GM12878 (cell line): ENCODE results near the gene DNAH1. TPM values are rescaled to one million over a fixed set of nuclear protein-coding genes. Genes with fewer than 3 reads are reported as not detected.

Experiments
- ATAC-seq: fragments of 200-7000 bp; cut with Tn5 transposase; 3 replicates; pipeline ENCODE4 v1.9.1; 2020; ENCODE audit warnings: mild to moderate bottlenecking, moderate library complexity
- BruUV-seq: library from RNA; stranded (reverse); fragments of 400-500 nt; replicated peaks from 2 replicates; lab custom pipeline; 2021; lab: Mats Ljungman, UMichigan
- CTCF ChIA-PET: fragments of 300-600 bp; sonication (Branson Sonifier 250); formaldehyde crosslinking; extraction: SDS; loops from one replicate; lab custom pipeline; 2021; ENCODE audit warnings: inconsistent platforms; lab: Yijun Ruan, JAX
- POLR2A ChIA-PET: fragments of 350-600 bp; formaldehyde crosslinking; extraction: SDS; loops from one replicate; lab custom pipeline; 2021; ENCODE audit warnings: inconsistent platforms; lab: Charles Lee
- RAD21 ChIA-PET: fragments of 300-600 bp; sonication (Branson Sonifier 250); formaldehyde crosslinking; loops from one replicate; lab custom pipeline; 2023; ENCODE audit warnings: antibody characterized with exemption; ENCODE audit not compliant: unreplicated experiment; lab: Charles Lee
- SMC1A ChIA-PET: fragments of 300-600 bp; sonication (Branson Sonifier 250); formaldehyde crosslinking; loops from one replicate; lab custom pipeline; 2023; ENCODE audit not compliant: unreplicated experiment, uncharacterized antibody; lab: Charles Lee
- DNase-seq: peaks from one replicate; pipeline ENCODE4 v3.0.0-alpha.2; 2011; ENCODE audit warnings: low read depth, low spot score
- FAIRE-seq: peaks from 3 replicates; lab custom pipeline; 2011; peaks lifted over from hg19 to GRCh38; lab: Jason Lieb, UNC
- H2AFZ ChIP-seq: 2 replicates; pipeline ENCODE4 v1.6.0; 2011; ENCODE audit warnings: low read depth, low read length, control low read depth; ENCODE audit not compliant: control insufficient read depth
- H3K27ac ChIP-seq: 2 replicates; pipeline ENCODE4 v1.5.1; 2011; ENCODE audit warnings: control low read depth; ENCODE audit not compliant: control insufficient read depth, insufficient read depth
- H3K27me3 ChIP-seq, 2 experiments: replicated peaks in 1 of 2; 2 replicates each; pipeline versions ENCODE4 v1.6.0 to v1.6.1; 2011; ENCODE audit warnings: low read length in 1 of 2; ENCODE audit not compliant: control insufficient read depth in 2 of 2, insufficient read depth in 2 of 2
- H3K36me3 ChIP-seq, 2 experiments: 2 replicates each; pipeline ENCODE4 v1.5.1; 2011; ENCODE audit warnings: low read length in 1 of 2; ENCODE audit not compliant: control insufficient read depth in 2 of 2, insufficient read depth in 2 of 2
- H3K4me1 ChIP-seq: 2 replicates; pipeline ENCODE4 v1.6.1; 2011; ENCODE audit warnings: mild to moderate bottlenecking, low read length, moderate library complexity, mixed read lengths; ENCODE audit not compliant: control insufficient read depth, insufficient read depth
- H3K4me2 ChIP-seq: 2 replicates; pipeline ENCODE4 v1.6.0; 2011; ENCODE audit warnings: control low read depth; ENCODE audit not compliant: control insufficient read depth, insufficient read depth
- H3K4me3 ChIP-seq: fragments of 200-600 bp; sonication (generic); 2 replicates; pipeline ENCODE4 v1.5.1; 2016
- H3K79me2 ChIP-seq: 2 replicates; pipeline ENCODE4 v1.6.0; 2011; ENCODE audit warnings: low read length; ENCODE audit not compliant: control insufficient read depth, insufficient read depth
- H3K9ac ChIP-seq: 2 replicates; pipeline ENCODE4 v1.8.0; 2011; ENCODE audit warnings: low read length, control low read depth, mixed read lengths; ENCODE audit not compliant: control insufficient read depth, insufficient read depth
- H3K9me3 ChIP-seq: replicated peaks from 3 replicates; pipeline ENCODE4 v1.5.1; 2011; ENCODE audit warnings: mild to moderate bottlenecking, low read length; ENCODE audit not compliant: control insufficient read depth, insufficient read depth
- H4K20me1 ChIP-seq: 2 replicates; pipeline ENCODE4 v1.6.0; 2011; ENCODE audit not compliant: control insufficient read depth, insufficient read depth
- PRDM15 ChIP-seq: fragments of 450-650 bp; formaldehyde crosslinking; IDR thresholded peaks from 2 replicates; pipeline ENCODE4 v1.4.0; 2020; ENCODE audit warnings: mild to moderate bottlenecking, moderate library complexity
- RUNX3 ChIP-seq: IDR thresholded peaks from 2 replicates; pipeline ENCODE4 v1.6.1; 2012; ENCODE audit warnings: low read length, inconsistent platforms
- TAF1 ChIP-seq: IDR thresholded peaks from 2 replicates; pipeline ENCODE4 v1.6.1; 2011; ENCODE audit warnings: mild to moderate bottlenecking, low read depth, low read length, borderline replicate concordance
- YY1 ChIP-seq: IDR thresholded peaks from 2 replicates; pipeline ENCODE4 v1.6.1; 2011; ENCODE audit warnings: low read depth, mild to moderate bottlenecking, low read length
- WGBS: methylation state at CpG from one replicate; pipeline ENCODE4 v1.1.6; 2016; ENCODE audit warnings: low lambda C conversion rate; ENCODE audit not compliant: insufficient replicate concordance, insufficient coverage; ENCODE audit errors: missing lambda C conversion rate; 5-methylcytosine and 5-hydroxymethylcytosine counted together
- in situ Hi-C: fragments of 300-500 bp; cut with MboI; formaldehyde crosslinking; loops from 9 replicates; pipeline ENCODE4 v1.14.3; 2018; ENCODE audit warnings: mixed read lengths
- intact Hi-C: fragments of 100-400 bp; cut with micrococcal nuclease; formaldehyde crosslinking; loops from one replicate; pipeline ENCODE4 v1.14.2; 2022; ENCODE audit not compliant: unreplicated experiment
- polyA plus RNA-seq, 11 experiments: library from polyadenylated mRNA; depleted of rRNA in 4 of 11; unstranded in 6 of 11; stranded (reverse) in 5 of 11; fragments of >200 nt; fragmentation: Nextera tagmentation in 4 of 11; fragmentation: Illumina TruSeq in 1 of 11; extraction: Ambion mirVana in 4 of 11; extraction: Trizol in 1 of 11; gene quantifications; 1 replicate in 1 of 11; 2 replicates in 10 of 11; pipeline versions ENCODE4 v1.2.1 to v1.2.3, GENCODE V29; 2011 to 2016; ENCODE audit warnings: inconsistent platforms in 2 of 11, missing spikeins in 2 of 11, low read depth in 1 of 11
- total RNA-seq, 4 experiments: library from RNA; depleted of rRNA in 3 of 4; stranded (reverse); fragments of >200 nt in 3 of 4; fragmentation: Illumina TruSeq in 1 of 4; extraction: Trizol in 1 of 4; gene quantifications; 2 replicates each; pipeline versions ENCODE4 v1.2.1 to v1.2.3, GENCODE V29; 2013 to 2021

Gene DNAH1
- total and polyA plus RNA-seq, 10 of the 15 experiments (the other 5 are each of a cell fraction or from before 2014, with no cell fraction given) = 0.31 to 5.8 (median 2.7) TPM

DNA sequence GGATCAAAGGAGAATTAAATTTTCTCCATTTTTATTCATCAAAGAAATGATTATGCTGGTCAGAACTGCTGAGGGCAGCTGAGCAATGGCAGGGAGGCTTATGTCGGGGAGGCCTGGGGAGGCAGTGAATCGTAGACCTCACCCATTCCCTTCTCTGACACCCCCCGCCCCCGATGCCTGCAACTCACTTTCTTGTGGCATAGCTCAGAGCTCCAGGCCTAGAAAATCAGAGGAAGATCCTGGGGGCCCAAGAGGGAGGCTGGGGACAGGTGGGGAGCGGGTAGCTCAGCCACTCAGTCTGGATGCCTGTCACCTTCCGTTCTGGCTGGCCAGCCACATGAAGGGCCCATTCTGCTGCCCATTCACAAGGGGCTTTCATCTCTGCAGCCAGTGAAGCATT, 1.1 kb upstream of the DNAH1 start:
- Histone ChIP-seq H3K36me3 (no peaks in the 10 kb centered on the region; a peak in 1 of 4 replicates), H3K9me3 (no peaks in the 10 kb centered on the region), H4K20me1 (no peaks in the 10 kb centered on the region), H3K27ac (no peak overlapping the region; the same call in 1 of the 2 replicates), H3K9ac (no peak overlapping the region), H3K79me2 (no peaks in the 10 kb centered on the region), H3K27me3 (no peaks in the 10 kb centered on the region), H3K4me1 (peaks cover 55% of the 10 kb centered on the region), H3K4me2 (no peak overlapping the region), H3K4me3 (no peak overlapping the region), H2AFZ (no peak overlapping the region)
- intact Hi-C loops = no loop called here
- no peak for FAIRE-seq
- ChIA-PET RAD21 (interaction anchor here (1.0 kb wide), 1 partner anchor 15 kb away, joined by 4 read pairs; no protein-coding TSS in a partner anchor), CTCF (interaction anchor here (2.3 to 8.2 kb wide), 2 partner anchors 24 to 84 kb away, joined by 5 to 60 read pairs; no protein-coding TSS in a partner anchor), POLR2A (interaction anchor here (0.6 to 5.7 kb wide), 4 partner anchors 14 to 94 kb away, joined by 3 to 29 read pairs (median 4); no protein-coding TSS in a partner anchor), SMC1A (interaction anchor here (1.4 to 2.1 kb wide), 3 partner anchors 13 to 26 kb away, joined by 3 to 12 read pairs (median 5); no protein-coding TSS in a partner anchor)
- in situ Hi-C loops = no loop called here
- no TSS peak for BruUV-seq
- no peak for DNase-seq
- 89% methylated on average over 5 of the region's 6 CpGs for WGBS
- ATAC-seq = no peak
- TF ChIP-seq YY1 = 0 out of 2 replicates have a peak, but pooled peaks have one; percentile 5
- no peak for TF ChIP-seq TAF1

DNA sequence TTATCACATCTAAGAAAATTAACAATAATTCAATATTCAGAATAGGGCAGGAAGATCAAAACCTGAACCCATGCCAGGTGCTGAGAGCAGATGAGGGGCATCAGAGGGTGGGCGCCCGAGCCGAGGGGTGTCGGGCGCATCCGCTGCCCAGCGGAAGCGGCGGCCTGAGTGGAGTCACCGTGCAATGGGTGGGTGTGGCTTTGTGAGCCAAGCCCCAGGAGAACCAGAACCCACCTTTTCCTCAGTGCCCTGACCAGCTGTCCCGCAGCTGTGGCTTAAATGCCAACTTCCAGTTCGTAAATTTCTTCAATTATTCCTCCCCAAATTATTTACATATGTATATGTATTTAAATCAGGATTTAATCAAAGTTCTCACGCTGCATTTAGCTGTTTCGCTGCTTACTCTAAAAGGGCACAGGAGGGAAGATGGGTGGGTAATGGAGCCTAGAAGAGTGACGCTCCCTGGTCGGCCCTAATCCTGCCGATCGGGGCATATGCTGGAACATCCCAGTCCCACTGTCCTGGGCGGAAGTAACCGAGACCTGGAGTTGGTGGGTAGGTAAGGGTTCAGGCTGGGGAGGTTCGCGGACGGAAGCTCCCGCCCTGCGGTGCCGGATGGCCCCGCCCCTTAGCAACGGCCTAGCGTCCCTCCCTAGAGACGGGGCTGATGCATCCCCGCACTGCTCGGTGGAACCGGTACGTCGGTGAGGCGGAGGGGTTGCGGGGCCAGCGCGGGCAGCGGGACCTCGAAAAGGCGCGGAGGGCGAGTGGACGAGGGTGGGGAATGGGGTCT, 1.3 kb downstream of the DNAH1 start:
- no peak for DNase-seq
- CTCF ChIA-PET = interaction anchor here (1.5 to 8.2 kb wide), 2 partner anchors 22 to 86 kb away, joined by 4 to 60 read pairs; no protein-coding TSS in a partner anchor
- Histone ChIP-seq H3K4me1 (peaks cover 33% of the 10 kb centered on the region), H3K9ac (no peak overlapping the region), H3K79me2 (no peaks in the 10 kb centered on the region), H3K4me3 (peak overlapping the region; percentile 4; the same call in 1 of the 2 replicates), H3K27ac (no peak overlapping the region), H4K20me1 (no peaks in the 10 kb centered on the region), H3K4me2 (peak overlapping the region; percentile 55; the same call in 1 of the 2 replicates), H3K27me3 (no peaks in the 10 kb centered on the region), H2AFZ (no peak overlapping the region), H3K9me3 (no peaks in the 10 kb centered on the region), H3K36me3 (no peaks in the 10 kb centered on the region)
- SMC1A ChIA-PET = interaction anchor here (1.0 to 1.2 kb wide), 3 partner anchors 15 to 22 kb away, joined by 3 to 5 read pairs (median 4); no protein-coding TSS in a partner anchor
- intact Hi-C loops (no loop called here), in situ Hi-C loops (no loop called here)
- no TSS peak for BruUV-seq
- no peak for FAIRE-seq
- TF ChIP-seq PRDM15 (CRISPR knock-in tag) (no peak), RUNX3 (0 out of 2 replicates have a peak, but pooled peaks have one; percentile 0)
- peak; percentile 33 for ATAC-seq
- POLR2A ChIA-PET = interaction anchor here (0.5 to 1.0 kb wide), 2 partner anchors 17 to 95 kb away, joined by 3 to 4 read pairs; no protein-coding TSS in a partner anchor
- RAD21 ChIA-PET = interaction anchor here (0.6 to 1.3 kb wide), 3 partner anchors 22 to 79 kb away, joined by 3 read pairs; partner anchors contain the start of gene TWF2
- 8% methylated on average over 38 of the region's 45 CpGs for WGBS
